ENCODE results near the gene ELOB. TPM values are rescaled to one million over a fixed set of nuclear protein-coding genes. Genes with fewer than 3 reads are reported as not detected.

Gene ELOB
- total RNA-seq, 2 donors from 2014 or later, result 182 to 196 TPM

DNA sequence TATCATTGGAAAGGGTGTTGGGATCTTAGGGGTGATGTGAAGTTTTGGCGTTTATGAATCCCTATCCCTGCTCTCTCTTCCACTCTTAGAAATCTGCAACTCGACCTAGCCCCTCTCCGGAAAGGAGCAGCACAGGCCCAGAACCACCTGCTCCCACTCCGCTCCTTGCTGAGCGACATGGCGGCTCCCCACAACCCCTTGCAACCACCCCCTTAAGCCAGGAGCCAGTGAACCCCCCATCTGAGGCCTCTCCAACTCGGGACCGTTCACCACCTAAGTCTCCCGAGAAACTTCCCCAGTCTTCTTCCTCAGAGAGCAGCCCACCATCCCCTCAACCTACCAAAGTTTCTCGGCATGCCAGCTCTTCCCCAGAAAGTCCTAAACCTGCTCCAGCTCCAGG, 15.6 kb downstream of the ELOB start:
- no peak for DNase-seq (ENCODE audit: low spot score)
- intact Hi-C loops (cut with DNase I), result no loop called here

DNA sequence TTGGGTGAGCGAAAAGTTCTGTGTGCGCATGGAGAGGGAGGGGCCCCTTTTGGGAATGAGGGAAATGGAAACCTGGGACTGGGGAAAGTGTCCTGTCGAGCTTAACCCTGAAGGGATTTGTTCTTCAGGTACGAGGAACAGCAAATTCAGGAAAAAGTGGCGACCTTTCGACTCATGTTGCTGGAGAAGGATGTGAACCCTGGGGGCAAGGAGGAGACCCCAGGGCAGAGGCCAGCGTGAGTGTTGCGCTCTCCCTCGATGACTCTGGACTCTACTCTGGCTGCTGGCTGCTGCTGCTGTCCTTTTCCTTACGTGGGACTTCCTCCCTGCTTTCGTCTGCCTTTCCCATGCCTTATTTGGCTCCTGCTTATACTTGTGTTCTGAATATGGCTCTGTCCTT, 19.7 kb downstream of the ELOB start:
- intact Hi-C loops (cut with DNase I), result no loop called here
- no peak for DNase-seq (ENCODE audit: low spot score)

DNA sequence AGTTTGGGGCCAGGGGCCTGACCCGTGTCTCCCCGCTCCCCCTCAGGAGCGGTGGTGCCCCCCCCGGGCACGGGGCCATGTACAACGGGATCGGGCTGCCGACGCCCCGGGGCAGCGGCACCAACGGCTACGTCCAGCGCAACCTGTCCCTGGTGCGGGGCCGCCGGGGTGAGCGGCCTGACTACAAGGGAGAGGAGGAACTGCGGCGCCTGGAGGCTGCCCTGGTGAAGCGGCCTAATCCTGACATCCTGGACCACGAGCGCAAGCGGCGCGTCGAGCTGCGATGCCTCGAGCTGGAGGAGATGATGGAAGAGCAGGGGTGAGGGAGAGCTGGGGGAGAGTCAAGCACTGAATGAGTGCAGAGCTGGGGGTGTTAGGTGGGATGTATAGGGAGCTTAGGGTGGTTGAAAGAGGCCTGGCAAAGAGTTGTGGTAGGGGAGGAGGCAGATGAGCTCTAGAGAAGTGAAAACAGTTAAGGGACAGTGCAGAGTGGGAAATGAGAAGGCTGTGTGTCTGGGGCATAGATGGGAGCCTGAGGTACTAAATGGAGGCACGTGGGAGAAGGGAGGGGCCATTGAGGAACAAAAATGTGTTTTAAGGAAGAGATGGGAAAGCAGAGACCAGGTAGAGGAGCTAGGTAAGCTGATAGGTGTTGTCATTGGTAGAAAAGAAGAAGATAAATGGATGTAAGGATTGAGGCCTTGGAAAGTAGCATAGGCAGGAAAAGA, 20.6 kb downstream of the ELOB start:
- DNase-seq (ENCODE audit: low spot score), result peak; percentile 64
- intact Hi-C loops (cut with DNase I), result no loop called here

DNA sequence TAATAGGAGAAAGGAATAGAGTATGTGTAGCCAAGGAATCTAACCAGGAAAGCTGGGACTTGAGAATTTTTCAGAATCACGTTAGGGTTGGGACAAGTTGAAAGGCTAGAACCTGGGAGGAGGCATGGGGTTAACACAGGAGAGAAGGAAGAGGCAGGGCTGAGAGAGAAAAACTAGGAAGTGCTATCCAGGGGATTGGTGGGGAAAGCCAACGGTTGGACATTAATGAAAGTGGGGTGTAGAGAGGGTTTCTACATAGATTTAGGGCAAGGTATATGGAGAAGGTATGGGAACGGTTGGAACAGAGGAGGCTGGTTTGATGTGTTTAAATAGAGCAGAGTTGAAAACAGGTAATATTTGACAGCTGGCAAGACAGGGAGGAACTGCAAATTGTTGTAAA, 21.9 kb downstream of the ELOB start:
- DNase-seq (ENCODE audit: low spot score), result no peak
- intact Hi-C loops (cut with DNase I), result no loop called here

DNA sequence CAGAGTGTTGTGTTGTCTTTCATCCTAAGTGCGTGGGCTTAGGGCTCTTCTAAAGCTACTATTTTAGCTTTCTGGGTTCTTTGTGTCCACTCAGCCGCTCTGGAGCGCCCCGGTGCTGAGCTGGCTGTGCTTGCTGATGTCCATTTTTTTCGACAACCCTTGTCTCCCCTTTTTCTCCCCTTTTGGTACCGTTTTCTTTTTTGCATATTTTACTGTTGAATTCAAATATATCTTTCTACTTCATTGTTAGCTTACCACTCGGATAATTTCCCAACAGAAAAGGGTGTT, 23.4 kb downstream of the ELOB start:
- intact Hi-C loops (cut with DNase I), result no loop called here
- DNase-seq (ENCODE audit: low spot score), result peak; percentile 10

DNA sequence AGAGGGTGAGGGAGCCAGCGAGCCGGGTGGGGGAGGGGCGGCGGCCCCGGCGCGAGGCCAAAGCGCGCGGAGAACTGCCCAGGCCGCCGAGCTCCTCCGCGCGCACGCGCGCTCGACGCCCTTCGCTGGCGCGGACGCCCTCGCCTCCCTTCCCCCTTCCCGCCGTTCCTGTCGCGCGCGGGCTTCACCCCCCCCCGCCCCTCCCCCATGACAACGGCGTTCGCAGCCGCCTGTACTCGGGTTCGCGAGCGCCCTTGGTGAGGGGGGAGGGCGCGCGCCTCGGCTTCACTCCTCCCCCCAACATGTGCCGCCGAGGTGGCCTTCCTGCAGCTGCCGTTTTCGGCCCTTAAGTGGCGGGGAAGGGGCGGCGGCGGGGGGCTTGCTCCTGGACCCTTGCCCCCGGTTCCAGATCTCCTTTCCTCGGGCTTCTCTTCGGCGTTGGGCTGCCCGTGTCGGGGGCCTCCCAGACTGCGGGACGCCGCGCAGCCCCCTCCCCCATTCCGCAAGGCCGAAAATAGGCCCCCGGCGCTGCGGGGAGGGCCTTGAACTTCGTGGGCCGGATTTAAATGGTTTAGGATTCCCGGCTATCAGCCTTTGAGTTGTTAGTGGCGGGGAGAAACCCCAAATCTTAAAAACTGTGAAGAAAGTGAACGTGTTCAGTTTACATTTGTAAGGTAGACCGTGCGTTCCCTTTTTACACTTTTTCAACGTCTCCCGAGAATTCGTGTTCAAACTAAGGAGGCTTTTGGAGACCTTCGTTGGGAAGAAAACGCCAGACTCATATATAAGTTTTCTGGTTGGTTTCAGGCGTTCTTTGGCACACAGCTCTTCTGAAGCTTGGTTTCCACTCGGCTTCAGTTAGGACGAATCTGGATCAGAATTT, 24.0 kb downstream of the ELOB start:
- intact Hi-C loops (cut with DNase I), result no loop called here
- peak; percentile 95 for DNase-seq (ENCODE audit: low spot score)

DNA sequence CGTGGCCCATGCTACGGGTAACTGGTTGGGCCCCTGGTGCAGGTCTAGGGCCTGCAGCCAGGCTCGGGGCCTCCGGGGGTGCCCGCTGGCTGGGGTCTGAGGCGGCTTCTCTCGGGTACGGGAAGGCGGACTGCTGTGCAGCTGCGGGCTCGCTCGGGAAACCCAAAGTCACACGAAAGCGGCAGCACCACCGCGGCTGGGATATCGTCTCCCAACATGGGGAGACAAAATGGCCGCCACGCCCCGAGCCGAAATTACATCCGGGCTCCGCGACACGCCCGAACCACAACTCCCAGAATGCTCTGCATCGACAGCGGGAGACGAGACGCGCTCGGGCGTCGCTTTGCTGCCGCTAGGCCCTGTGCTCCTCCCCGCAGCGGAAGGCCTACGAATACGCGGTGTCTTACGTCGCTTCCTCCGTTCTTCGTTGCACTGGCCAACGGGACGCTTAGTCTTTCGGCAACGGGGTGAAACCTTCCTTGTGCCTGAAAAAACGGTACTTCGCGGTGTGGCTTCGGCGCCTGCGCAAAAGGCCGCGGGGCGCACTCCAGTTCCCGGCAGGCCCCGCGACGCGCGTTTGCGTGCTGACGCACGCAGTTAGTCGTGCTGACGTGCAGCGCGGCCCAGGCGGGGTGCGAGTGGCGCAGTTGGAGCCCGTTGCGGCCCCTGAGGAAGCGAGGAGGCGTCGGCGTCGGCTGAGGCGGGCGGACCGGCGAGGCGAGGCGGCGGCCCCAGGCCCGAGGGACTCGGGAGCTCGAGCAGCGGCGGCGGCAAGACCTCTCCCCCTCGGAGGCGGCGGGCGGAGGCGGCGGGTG, 24.8 kb downstream of the ELOB start, which contains the start of gene SRRM2:
Gene SRRM2, plus strand, starts transcription at position 604 of the 815 bp plus-strand sequence. CDS start 3,727 bp downstream, outside the sequence.
- peak; percentile 98 for DNase-seq (ENCODE audit: low spot score)
- intact Hi-C loops (cut with DNase I), result no loop called here

DNA sequence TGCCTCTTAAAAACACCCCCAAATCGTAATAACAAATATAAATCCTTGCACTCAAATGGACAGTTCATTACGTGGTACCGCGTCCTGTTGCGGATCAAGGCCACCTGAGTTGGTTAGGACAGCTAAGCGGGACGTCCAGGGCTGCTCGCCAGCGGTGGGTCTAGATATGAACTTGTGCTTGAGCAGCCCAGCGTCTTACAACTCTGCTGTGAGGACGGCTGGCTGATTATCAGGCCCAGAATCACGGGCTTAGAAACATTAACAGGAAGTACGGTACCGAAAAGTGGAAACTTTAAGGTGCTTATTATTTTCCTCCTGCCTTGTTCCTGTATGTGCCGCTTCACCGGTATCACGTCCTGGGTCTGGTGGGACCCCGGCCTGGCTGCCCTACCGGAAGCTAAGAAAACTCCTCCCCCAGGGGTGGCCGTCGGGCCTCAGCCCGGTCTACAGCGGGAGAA, 25.5 kb downstream of the ELOB start:
- no peak for DNase-seq (ENCODE audit: low spot score)
- intact Hi-C loops (cut with DNase I), result no loop called here

DNA sequence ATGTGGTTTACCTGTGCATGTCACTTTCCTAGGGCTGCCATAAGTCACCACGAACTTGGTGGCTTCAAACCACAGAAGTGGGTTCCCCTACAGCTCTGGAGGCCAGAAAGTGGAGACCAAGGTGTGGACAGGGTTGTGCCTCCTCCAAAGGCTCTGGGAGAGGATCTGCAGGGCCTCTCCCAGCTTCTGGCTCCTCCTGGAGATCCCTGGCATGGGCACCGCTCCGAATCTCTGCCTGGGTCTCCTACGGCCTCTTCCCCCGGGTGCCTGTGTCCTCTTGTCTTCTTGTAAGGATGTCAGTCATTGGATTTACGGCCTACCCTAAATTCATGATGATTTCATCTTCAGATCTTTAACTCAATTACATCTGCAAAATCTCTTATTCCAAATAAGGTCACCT, 27.1 kb downstream of the ELOB start:
- intact Hi-C loops (cut with DNase I), result no loop called here
- DNase-seq (ENCODE audit: low spot score), result peak; percentile 68

DNA sequence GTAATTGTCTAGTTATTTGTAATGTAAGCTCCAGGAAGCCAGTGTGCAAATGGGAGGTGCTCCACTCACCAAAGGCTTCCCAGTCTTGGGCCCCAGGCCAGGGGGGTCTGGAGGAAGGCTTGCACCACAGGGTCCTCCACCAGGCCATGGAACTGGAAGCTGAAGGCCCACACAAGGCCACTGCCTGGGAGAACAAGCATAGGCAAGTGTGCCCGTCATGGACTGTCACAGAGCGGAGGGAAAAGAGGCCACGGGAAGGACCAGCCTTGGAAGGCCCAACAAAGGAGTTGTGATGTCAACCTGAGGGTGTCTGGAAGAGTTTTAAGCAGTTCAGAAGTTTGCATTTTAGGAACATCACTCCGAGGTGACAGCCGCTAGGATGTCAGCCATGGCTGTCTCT, 27.6 kb downstream of the ELOB start:
- intact Hi-C loops (cut with DNase I), result no loop called here
- DNase-seq (ENCODE audit: low spot score), result peak; percentile 63

DNA sequence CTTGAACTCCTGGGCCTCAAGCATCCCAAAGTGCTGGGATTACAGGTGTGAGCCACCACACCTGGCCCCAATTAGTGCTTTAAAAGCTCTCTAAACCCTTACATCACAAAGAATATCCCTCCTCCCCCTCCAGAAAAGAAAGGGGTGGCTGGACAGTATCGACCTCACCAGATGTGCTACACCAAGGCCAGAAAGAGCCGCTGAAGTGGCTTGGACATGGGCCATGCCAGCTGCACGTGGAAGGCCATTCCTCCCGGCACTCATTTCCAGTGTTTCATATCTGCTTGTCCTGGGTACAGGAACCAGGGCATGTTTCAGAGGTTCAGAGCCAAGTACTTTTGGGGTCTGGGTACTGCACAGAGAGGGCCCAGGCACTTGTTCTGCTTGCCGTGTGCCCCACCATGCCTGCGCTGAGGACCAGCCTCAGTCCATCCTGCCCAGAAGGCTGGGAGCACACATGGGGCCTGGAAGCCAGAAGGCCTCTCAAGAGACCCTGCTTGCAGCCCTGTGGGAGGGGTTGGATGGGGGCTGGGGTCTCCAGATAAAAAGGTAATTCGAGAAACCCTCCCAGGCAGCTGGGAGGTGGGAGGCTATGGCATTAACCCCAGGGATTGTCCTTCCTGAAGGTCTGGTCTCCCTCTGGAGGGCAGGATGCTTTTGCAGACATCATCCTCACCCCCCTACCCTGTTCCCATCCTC, 28.2 kb downstream of the ELOB start:
- intact Hi-C loops (cut with DNase I), result no loop called here
- peak; percentile 48 for DNase-seq (ENCODE audit: low spot score)

DNA sequence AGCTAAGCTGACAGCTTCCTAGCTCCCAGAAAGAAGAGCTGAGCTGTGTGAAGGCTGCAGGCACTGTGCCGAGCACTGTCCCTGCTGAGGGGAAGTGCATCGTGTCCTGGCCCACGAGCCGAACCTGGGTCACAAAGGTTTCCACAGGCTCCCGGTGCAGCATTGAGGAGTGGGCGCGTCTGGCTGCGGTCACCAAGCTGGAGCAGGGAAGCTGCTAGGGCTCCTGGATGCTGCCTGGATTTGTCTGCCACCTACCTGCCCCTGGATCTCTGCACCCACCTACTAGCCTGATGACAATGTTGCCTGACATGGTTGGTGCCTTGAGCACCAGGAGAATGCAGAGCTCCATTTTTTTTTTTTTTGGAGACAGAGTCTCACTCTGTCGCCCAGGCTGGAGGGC, 31.1 kb downstream of the ELOB start:
- intact Hi-C loops (cut with DNase I), result no loop called here
- no peak for DNase-seq (ENCODE audit: low spot score)

DNA sequence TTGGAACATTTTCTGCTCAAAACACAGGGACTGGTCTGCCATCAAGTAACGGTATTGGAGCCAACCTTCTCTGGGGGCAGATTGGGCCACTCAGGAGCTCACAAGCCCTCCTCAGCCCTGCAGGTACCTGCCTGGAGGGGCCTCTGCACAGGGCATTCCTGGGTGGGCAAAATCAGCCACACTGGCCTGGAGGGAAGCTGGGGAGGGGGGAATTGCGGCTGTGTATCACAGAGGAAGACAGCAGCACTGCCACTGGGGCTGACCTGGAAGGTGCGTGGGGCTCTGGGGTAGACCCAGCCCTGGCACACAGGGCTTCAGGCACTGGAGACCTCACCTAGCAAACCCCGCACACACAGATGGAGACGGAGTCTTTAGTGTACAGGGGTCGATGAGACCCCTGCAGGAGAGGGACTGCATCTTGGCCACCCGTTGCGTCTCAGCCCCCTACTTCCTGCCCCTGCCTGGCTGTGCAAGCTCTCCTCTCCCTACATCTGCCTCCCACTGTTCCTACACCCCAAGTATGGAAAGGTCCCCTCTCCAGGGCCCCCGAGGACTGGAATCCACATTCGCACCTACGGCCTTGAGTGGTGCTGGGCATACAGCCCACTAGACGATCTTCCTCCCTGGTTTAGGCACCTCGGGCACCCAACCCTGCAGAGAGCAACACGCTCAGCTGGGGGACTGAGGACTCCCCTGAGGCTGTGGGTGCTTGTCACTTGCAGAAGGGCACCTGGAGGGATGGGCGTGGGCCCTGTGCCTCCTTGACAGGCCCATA, 31.8 kb downstream of the ELOB start:
- no peak for DNase-seq (ENCODE audit: low spot score)
- intact Hi-C loops (cut with DNase I), result no loop called here

DNA sequence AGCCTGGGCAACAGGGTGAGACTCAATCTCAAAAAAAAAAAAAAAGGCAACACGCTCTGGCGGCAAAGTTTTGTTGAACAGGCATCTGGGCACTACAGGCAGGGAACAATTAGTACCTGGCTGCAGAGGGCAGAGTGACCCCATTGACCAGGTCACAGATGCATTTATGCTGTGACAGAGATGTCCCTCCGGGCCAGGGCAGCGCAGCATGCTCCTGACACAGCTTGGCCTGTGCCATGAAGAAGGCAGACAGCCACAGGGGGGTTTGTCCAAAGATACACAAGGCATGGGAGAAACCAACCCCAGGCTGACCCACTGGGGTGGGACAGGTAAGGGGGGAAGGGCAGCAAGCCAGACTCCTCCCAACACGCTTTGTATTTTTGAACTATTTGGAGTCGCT, 32.4 kb downstream of the ELOB start:
- DNase-seq (ENCODE audit: low spot score), result no peak
- intact Hi-C loops (cut with DNase I), result no loop called here

DNA sequence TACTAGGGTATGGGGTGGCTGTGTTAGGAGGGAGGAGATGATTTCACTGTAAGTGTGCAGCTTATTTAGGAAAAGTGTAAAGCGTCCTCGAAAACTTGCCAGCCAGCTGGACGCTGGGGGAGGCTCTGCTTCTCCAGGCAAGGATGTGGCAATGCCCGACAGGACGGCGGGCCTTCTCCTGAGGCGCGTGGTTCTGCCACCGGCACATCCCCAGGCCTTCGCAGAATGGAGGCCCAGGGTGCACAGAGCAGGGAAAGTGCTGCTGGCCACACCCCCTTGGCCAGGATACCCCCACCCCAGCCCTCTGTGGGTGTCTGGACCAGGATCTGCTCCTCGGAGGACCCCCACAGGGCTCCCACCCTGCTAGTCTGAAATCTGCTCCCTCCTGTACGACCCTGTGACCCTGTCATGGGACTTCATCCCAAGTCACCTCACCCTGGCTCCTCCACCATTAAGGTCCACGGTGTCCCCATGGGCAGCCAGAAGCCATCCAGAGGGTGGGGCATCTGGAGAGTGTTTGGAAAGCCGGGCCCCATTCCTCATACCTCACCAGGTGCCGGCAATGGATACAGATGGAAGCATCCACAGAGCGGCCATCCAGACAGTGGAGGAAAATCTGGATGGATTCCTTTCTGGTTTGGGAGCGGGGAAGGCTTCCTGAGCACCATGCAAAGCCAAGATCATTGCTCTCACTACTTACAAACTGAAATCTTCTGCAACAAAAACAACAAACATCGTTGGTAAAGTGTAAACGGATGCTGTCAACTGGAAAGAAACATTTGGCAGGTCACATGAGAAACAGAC, 33.9 kb downstream of the ELOB start:
- intact Hi-C loops (cut with DNase I), result no loop called here
- peak; percentile 47 for DNase-seq (ENCODE audit: low spot score)

DNA sequence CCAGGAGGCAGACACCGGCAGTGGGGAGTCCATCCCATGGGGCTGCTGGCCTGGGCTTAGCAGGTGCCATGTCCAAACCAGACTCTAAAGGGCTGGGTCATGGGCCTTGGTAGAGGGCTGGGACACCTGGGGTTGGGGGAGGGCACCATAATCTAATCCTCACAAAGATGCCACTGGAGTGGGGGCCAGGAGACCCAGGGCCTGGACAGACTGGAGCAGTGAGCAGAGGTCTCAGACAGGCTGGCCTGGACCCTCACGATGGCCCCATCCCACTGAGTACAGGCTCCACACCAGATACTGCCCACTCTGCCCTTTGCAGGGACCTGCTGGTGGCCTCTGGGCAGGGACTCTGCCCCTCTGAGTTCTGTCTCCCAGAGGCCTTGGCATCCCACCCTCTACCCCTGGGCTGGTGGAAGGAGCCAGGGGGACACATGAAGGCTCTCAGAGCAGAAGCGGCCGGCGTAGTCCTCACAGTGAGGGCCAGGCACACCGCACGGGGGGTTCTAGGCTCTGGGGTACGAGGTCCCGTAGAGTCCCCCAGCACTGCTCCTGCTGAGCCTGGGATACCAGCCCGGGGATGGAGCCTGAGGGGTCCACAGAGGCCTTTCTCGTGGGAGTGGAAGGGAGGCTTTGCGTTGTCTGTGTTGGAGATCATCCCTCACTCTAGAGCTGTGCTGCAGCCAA, 34.6 kb downstream of the ELOB start:
- DNase-seq (ENCODE audit: low spot score), result peak; percentile 62
- intact Hi-C loops (cut with DNase I), result no loop called here

DNA sequence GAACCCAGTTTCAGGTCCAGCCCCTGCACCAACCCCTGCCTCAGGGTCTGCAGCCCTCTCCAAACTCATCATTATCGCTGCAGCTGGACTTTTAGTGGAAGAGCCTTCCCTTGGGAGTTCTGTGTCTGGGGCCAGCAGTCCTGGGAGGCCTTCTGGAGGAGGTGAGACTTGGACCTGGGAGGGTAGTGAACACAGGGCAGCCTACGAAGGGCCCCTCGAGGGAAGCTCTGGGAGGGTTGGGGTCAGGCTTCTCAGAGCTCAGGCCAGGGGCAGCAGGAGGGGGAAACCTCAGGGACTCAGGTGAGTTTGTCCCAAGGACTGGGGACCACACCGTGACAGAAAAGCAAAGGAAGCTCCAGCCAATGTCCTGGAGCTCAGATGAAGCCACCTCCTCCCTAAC, 35.9 kb downstream of the ELOB start:
- intact Hi-C loops (cut with DNase I), result no loop called here
- DNase-seq (ENCODE audit: low spot score), result peak; percentile 37
